Left colon (tissue), 2 donors: ENCODE measurements around the gene TENM4. TPM values are rescaled to one million over a fixed set of nuclear protein-coding genes. Genes with fewer than 3 reads are reported as not detected.
"Not testable (repeated sequence)": the region's sequence is repeated elsewhere in the genome, so short reads cannot be mapped to it uniquely, and the experiment has no call there.

Experiments used
- ATAC-seq: fragments of 200-7000 bp; cut with Tn5 transposase; one replicate; pipeline ENCODE4 v1.9.1; 2020; ENCODE audit warnings: mild to moderate bottlenecking, moderate library complexity
- DNase-seq, 2 donors: peaks; one replicate each; pipeline ENCODE4 v3.0.0-alpha.2; 2020
- intact Hi-C, 2 donors: fragments of 100-400 bp; cut with DNase I in 1 of 2; cut with micrococcal nuclease in 1 of 2; formaldehyde crosslinking; loops; one replicate each; pipeline versions ENCODE4 v1.11.2 to v1.14.0; 2022; cut with DNase I, micrococcal nuclease
- total RNA-seq, 2 donors: library from RNA; stranded (reverse); fragmentation: NEBNext Ultra II Directional; extraction: Animal tissue kit (Norgen Biotek cat#: 25700); gene quantifications; one replicate each; pipeline ENCODE4 v1.2.1, GENCODE V29; 2021
- donor health status: DM: no; HTN: no; CAD: no.
- donor health status: DM: yes; HTN: yes; CAD: no.

The TENM4 gene
- total RNA-seq, 2 donors from 2014 or later, result 0.92 to 1.7 TPM

- DNase-seq (no peak), ATAC-seq (no peak)
- intact Hi-C loops, result no loop called here
Observed at GRCh38 chr11:78850078-78850477, 590.8 kb downstream of the TENM4 start.

DNA sequence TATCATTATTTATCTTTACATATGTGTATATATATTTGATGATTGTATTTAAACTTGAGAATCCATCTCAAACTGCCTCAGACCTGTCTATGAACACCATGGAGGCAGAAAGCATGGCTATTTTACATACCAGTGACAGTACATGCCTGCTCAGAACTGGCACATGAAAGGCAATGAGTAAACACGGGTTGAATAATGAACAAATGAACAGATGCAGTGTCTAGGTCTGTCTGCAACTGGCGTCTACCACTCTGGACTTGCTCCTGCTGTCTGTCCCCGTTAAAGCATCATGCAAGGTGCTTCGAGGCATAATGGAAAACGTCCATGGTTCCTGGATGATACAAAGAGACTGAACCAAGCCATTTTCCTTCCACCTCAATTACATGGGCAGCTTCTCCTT, 594.6 kb downstream of the TENM4 start:
- no peak for DNase-seq
- no peak for ATAC-seq
- intact Hi-C loops, result no loop called here

DNA sequence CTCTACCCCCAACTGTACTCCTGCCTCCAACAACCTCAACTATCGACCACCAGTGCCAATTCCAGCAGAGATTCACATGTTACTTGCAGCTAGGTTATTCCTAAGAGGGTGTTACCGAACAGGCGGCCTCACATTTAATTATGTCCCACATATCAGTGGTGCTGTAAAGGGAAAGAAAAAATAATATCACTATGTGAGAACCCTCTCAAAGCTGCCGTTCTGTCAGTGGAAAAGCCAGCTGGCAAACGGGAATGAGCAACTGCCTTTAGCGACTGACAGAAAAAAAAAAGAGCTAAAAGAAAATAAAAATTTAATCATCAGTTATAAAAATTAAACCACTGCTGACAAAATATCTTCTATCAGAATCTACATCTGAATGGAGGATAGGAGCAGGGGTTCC, 595.3 kb downstream of the TENM4 start:
- DNase-seq (no peak), ATAC-seq (no peak)
- intact Hi-C loops, result no loop called here

- intact Hi-C loops, result no loop called here
- DNase-seq (no peak), ATAC-seq (no peak)
Observed at GRCh38 chr11:78841456-78842060, 599.3 kb downstream of the TENM4 start.

DNA sequence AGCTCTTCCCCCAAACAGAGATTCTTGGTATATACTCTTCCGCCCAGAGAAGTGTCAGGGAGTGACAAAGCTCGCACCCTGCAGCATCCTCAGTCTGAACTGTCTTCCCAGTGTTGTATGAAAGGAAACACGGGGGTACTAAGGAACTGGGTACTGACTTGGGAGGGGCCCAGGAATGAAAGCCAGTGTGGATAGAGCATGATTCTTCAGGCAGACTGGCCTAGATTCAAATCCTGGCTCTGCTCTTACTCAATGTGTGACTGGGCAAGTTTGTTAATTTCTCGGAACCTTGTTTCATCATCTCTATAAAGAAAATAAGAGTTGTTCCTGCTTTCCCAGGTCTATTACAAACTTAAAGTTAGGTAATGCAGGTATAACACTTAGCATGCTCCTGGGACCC, 600.2 kb downstream of the TENM4 start:
- no peak for DNase-seq
- intact Hi-C loops, result no loop called here
- ATAC-seq, result no peak

DNA sequence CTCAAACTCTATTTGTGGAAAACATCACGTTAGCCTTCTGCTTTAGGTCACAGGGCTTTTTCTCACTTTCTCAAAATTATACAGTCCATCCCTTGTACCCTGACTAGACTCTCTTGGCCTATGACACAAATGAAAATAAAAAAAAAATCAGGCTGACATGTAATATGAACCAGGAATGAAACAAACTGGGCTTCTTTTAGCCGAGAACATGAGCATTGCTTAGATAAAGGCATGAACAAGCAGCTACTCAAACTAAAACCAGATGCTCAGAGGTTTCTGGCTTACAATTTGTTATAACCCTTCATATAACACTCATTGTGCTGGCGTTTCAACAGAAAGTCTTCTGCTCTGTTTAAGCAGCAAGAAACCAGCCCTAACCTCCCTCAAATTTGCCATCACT, 600.6 kb downstream of the TENM4 start:
- DNase-seq (no peak), ATAC-seq (no peak)

GRCh38 chr11:78838417-78838816, 602.4 kb downstream of the TENM4 start:
- ATAC-seq (no peak), DNase-seq (no peak)
- intact Hi-C loops, result no loop called here

More for the DNA sequence above, 600.6 kb downstream of the TENM4 start:
- intact Hi-C loops, result no loop called here

DNA sequence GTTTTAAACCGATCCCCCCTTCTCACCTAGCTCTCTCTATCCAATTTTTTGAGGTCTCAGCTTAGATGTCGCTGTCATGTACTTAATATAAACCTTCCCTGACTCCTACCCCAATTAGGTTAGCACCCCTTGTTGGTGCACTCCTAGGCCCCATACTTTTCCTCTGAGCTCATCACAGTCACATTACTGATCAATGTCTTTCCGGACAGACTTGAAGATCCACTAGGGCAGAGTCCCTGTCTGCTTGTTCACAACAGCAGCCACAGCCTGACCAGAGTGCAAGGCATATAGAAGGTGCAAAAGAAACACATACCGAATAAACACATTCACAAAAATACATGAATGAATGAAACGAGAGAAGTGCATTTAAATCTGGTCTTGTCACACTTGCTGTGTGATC, 605.2 kb downstream of the TENM4 start:
- DNase-seq (no peak), ATAC-seq (no peak)
- intact Hi-C loops, result no loop called here

DNA sequence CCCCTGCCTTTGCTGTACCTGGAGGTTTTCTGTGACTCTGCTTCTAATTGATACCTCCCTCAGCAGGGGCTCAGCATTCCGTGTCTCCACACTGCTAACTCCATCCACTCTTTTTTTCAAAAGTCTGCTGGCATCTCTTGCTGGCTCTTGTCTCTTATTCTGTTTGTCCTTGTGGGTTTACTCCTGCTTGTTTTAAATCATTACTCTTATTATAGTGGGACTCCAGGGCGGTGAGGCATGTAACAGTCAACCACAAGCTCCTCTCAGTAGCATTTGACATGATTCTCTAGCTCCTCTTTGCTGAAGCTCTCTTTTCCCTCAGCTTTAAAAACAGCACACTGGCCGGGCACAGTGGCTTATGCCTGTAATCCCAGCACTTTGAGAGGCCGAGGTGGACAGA, 605.9 kb downstream of the TENM4 start:
- intact Hi-C loops, result no loop called here
- DNase-seq (no peak), ATAC-seq (no peak)

GRCh38 chr11:78833237-78833636, 607.6 kb downstream of the TENM4 start:
- no peak for DNase-seq
- no peak for ATAC-seq
- intact Hi-C loops, result no loop called here

DNA sequence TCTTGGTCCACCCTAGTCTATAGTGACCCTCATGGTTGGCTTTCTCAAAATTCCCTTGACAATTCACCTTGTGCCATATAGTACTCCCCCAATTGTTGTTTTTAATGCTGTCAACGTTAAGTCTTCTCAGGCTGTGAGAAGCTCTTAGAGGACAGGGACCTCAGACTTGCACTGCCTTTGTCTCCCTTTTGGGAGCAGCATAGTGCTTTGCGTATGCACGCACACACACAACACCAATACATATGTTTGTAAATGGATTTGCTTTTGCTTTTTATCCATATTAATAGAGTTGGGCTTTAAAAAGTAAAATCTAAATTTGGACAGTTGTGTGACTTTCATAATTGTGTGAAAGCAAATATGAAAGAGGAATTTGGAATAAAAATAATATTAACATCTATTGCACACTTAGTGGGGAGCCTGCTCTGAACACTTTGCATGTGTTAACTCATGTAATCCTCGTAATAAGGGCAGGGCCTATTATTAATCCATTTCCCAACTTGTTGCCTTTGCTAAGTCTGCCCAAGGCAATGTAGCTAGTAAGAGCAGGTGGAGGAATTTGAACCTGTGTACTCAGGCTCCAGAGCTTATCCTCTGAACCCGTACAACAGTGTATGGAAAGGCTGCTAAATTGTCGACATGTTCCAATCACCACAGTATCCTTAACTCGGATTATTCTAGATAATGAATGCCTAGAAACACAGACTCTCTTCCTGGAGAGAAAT, 608.4 kb downstream of the TENM4 start:
- ATAC-seq, result no peak

GRCh38 chr11:78831571-78831970, 609.3 kb downstream of the TENM4 start:
- ATAC-seq (no peak), DNase-seq (no peak)
- intact Hi-C loops, result no loop called here

More for the DNA sequence above, 608.4 kb downstream of the TENM4 start:
- intact Hi-C loops, result no loop called here
- no peak for DNase-seq

DNA sequence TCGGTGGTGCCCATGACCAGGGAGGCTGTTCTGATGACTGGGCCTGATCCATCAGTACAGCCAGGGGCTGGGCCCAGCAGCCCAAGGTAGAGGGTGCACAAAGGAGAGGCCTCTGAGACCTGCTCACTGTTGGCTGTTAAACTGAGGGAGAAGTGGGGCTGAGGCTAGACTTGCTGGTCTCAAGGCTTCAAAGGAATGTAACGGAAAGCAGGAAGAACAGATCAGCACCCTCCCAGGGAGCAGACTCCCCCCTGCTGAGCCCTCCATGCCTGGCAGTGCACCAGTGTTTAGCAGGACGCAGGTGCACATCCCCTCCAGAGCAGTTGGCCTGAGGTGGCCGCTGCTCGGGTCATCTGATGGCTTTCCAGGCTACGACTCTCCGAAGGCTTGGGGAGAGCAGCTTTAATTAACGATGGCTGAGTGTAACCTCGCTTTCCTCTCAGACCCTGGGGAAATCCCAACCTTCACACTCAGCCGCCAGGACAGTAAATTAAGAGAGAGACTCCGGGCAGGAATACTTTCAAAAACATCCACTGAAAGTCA, 610.5 kb downstream of the TENM4 start:
- ATAC-seq (no peak), DNase-seq (no peak)
- intact Hi-C loops, result no loop called here

- no peak for ATAC-seq
- intact Hi-C loops, result no loop called here
- no peak for DNase-seq
Observed at GRCh38 chr11:78829146-78829545, 611.7 kb downstream of the TENM4 start.

- no peak for DNase-seq
- no peak for ATAC-seq
- intact Hi-C loops, result no loop called here
Observed at GRCh38 chr11:78828676-78829075, 612.2 kb downstream of the TENM4 start.

DNA sequence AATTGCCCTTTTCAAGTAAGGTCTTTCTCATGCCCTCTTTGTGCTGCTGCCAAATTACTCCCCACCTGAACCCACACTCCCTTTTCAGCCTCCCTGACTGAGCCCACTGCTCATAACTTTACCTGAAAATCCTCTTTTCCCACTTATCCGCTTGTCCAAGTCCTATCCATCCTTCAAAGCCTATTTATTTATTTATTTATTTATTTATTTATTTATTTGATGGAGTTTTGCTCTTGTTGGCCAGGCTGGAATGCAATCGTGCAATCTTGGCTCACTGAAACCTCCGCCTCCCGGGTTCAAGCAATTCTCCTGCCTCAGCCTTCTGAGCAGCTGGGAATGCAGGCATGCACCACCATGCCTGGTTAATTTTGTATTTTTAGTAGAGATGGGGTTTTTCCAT, 613.5 kb downstream of the TENM4 start:
- ATAC-seq, intact Hi-C loops, DNase-seq: not testable (repeated sequence)

- DNase-seq (no peak), ATAC-seq (no peak)
- intact Hi-C loops, result no loop called here
Observed at GRCh38 chr11:78825591-78826020, 615.2 kb downstream of the TENM4 start.

- DNase-seq, result no peak
- intact Hi-C loops, result no loop called here
Observed at GRCh38 chr11:78823588-78823987, 617.2 kb downstream of the TENM4 start.

DNA sequence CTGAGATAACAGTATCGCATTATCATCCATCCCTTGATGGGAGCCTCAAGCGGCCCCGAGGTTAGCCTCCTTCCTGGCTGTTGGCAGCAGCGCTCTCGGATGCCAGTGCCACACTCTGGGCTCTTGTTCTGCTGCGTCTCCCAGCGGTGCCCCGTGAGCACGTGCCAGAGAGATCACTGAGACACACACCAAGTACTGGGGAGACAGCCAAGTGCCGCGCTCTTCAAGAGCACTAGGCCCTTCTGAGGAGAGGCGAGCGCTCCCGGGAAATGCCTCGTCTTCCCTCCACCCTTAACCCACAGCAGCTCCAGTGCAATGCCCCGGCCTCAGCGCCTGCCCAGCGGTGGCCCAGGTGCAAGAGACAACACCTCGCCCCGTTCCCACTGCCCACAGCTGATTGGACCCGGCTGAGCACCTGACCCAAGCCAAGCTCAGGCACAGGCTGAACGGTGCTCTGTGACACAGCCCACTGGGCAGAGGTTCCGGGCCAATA, 617.9 kb downstream of the TENM4 start:
- no peak for ATAC-seq
- DNase-seq, result no peak
- intact Hi-C loops, result no loop called here

More at GRCh38 chr11:78823588-78823987, 617.2 kb downstream of the TENM4 start:
- ATAC-seq, result no peak
